Myocyte (in vitro differentiated cells): ENCODE data around the gene SERHL2. TPM values are rescaled to one million over a fixed set of nuclear protein-coding genes. Genes with fewer than 3 reads are reported as not detected.
"Not testable (repeated sequence)": the region's sequence is repeated elsewhere in the genome, so short reads cannot be mapped to it uniquely, and the experiment has no call there.

Source experiments
- DNase-seq: peaks from one replicate; pipeline ENCODE4 v3.0.0-alpha.2; 2012; ENCODE audit warnings: low read depth
- total RNA-seq: library from RNA; depleted of rRNA; stranded (reverse); fragments of >200 nt; gene quantifications from 2 replicates; pipeline ENCODE4 v1.2.3, GENCODE V29; 2014

The SERHL2 gene
- total RNA-seq, 1 donor from 2014 or later: 1.6 TPM

- DNase-seq: no peak
These were observed 50.6 kb downstream of the SERHL2 start for GRCh38 chr22:42604403-42604802.

GRCh38 chr22:42607641-42608040 is 53.9 kb downstream of the SERHL2 start:
- DNase-seq: not testable (repeated sequence)

- no peak for DNase-seq
These were observed 54.5 kb downstream of the SERHL2 start for GRCh38 chr22:42608136-42608822.

- DNase-seq: peak; percentile 65
These were observed 55.1 kb downstream of the SERHL2 start for GRCh38 chr22:42608823-42609361.

GRCh38 chr22:42610186-42610585 is 56.4 kb downstream of the SERHL2 start:
- DNase-seq: no peak

- DNase-seq: no peak
These were observed 57.3 kb downstream of the SERHL2 start for GRCh38 chr22:42611051-42611450.

- DNase-seq: no peak
These were observed 58.6 kb downstream of the SERHL2 start for GRCh38 chr22:42612336-42612735.

- DNase-seq: no peak
These were observed 60.1 kb downstream of the SERHL2 start for GRCh38 chr22:42613872-42614301.

GRCh38 chr22:42614312-42615091 is 60.7 kb downstream of the SERHL2 start, which contains the start of gene POLDIP3:
POLDIP3 (minus strand) TSS chr22:42614883; CDS start chr22:42614857, 26 bp downstream.
- DNase-seq: peak; percentile 98

GRCh38 chr22:42615092-42615859 is 61.5 kb downstream of the SERHL2 start:
- DNase-seq: peak; percentile 97

GRCh38 chr22:42615860-42616175 is 62.1 kb downstream of the SERHL2 start:
- DNase-seq: not testable (repeated sequence)

GRCh38 chr22:42617155-42617983 is 63.6 kb downstream of the SERHL2 start:
- DNase-seq: no peak

- DNase-seq: no peak
These were observed 65.7 kb downstream of the SERHL2 start for GRCh38 chr22:42619261-42620063.

GRCh38 chr22:42620084-42620483 is 66.3 kb downstream of the SERHL2 start:
- no peak for DNase-seq

- DNase-seq: peak; percentile 86
These were observed 67.8 kb downstream of the SERHL2 start for GRCh38 chr22:42621505-42622002.

GRCh38 chr22:42622061-42622710 is 68.4 kb downstream of the SERHL2 start:
- DNase-seq: no peak

GRCh38 chr22:42623301-42623751 is 69.6 kb downstream of the SERHL2 start:
- no peak for DNase-seq
